ENCODE data around the gene CAMK2N1. TPM values are rescaled to one million over a fixed set of nuclear protein-coding genes. Genes with fewer than 3 reads are reported as not detected.

CAMK2N1 gene
- total and polyA plus RNA-seq, 2 experiments from 2014 or later = 0.52 to 2.9 TPM

- Mint-ChIP-seq H3K4me3 (no peak overlapping the region), H3K4me1 (peaks cover 3% of the 10 kb centered on the region), H3K9me3 (no peaks in the 10 kb centered on the region), H3K36me3 (ENCODE audit: low read depth) (peaks cover 35% of the 10 kb centered on the region), H3K27me3 (ENCODE audit: insufficient read depth, low read depth, poor library complexity) (peaks cover 4% of the 10 kb centered on the region), H3K27ac (no peak overlapping the region)
- H3K9me2 ChIP-seq (ENCODE audit: insufficient read depth) = no peaks in the 10 kb centered on the region
- H3K79me2 ChIP-seq (replicated peaks; ENCODE audit: insufficient read depth) = no peaks in the 10 kb centered on the region
- DNase-seq (ENCODE audit: low spot score) = no peak
- no peaks in the 10 kb centered on the region for H3K27me3 ChIP-seq (ENCODE audit: insufficient read depth)
- H3K4me2 ChIP-seq = no peak overlapping the region
- H3F3A ChIP-seq (replicated peaks; ENCODE audit: low read depth) = 0 out of 2 replicates have a peak, but pooled peaks cover 3% of the 10 kb centered on the region
- no peak overlapping the region for H3K4me3 ChIP-seq
- H2AFZ ChIP-seq = no peak overlapping the region
- H3K27ac ChIP-seq (ENCODE audit: low read depth) = no peak overlapping the region
- peaks cover 7% of the 10 kb centered on the region for H3K36me3 ChIP-seq (ENCODE audit: insufficient read depth)
- TF ChIP-seq ZNF114 (CRISPR knock-in tag; IDR thresholded peaks at IDR 0.05) = no peak
- TF ChIP-seq CREB1 (CRISPR knock-in tag; IDR thresholded peaks at IDR 0.05; ENCODE audit: low read depth) = no peak
- TF ChIP-seq JUNB (IDR thresholded peaks at IDR 0.05; ENCODE audit: unreplicated experiment) = no peak
- TF ChIP-seq POLR2AphosphoS5 (IDR thresholded peaks at IDR 0.05; ENCODE audit: low read depth) = no peak
- no peak for TF ChIP-seq NANOG (IDR thresholded peaks at IDR 0.05; ENCODE audit: borderline replicate concordance)
- ATAC-seq = no peak
- H3K4me1 ChIP-seq (ENCODE audit: insufficient read depth) = peaks cover 10% of the 10 kb centered on the region; the same call in 1 of the 2 replicates
- H4K20me1 ChIP-seq (replicated peaks; ENCODE audit: insufficient read depth) = no peaks in the 10 kb centered on the region
Observed at GRCh38 chr1:20498116-20498515, 12.1 kb upstream of the CAMK2N1 start.

GRCh38 chr1:20497506-20497905, 11.5 kb upstream of the CAMK2N1 start:
- no peak overlapping the region for H3K4me3 Mint-ChIP-seq
- peaks cover 7% of the 10 kb centered on the region for H3K4me1 Mint-ChIP-seq
- H3K36me3 Mint-ChIP-seq (ENCODE audit: low read depth) = peaks cover 35% of the 10 kb centered on the region
- Histone ChIP-seq H3K27ac (ENCODE audit: low read depth) (no peak overlapping the region), H3K4me2 (no peak overlapping the region), H3K4me3 (no peak overlapping the region), H3K9me2 (ENCODE audit: insufficient read depth) (no peaks in the 10 kb centered on the region), H2AFZ (no peak overlapping the region), H3K4me1 (ENCODE audit: insufficient read depth) (peaks cover 10% of the 10 kb centered on the region; the same call in 1 of the 2 replicates), H3K27me3 (ENCODE audit: insufficient read depth) (0 out of 2 replicates have a peak, but pooled peaks cover 4% of the 10 kb centered on the region), H3K36me3 (ENCODE audit: insufficient read depth) (peaks cover 7% of the 10 kb centered on the region), H3F3A (replicated peaks; ENCODE audit: low read depth) (0 out of 2 replicates have a peak, but pooled peaks cover 3% of the 10 kb centered on the region), H3K79me2 (replicated peaks; ENCODE audit: insufficient read depth) (no peaks in the 10 kb centered on the region), H4K20me1 (replicated peaks; ENCODE audit: insufficient read depth) (no peaks in the 10 kb centered on the region)
- no peak for DNase-seq (ENCODE audit: low spot score)
- H3K27ac Mint-ChIP-seq = no peak overlapping the region
- ATAC-seq = no peak
- H3K27me3 Mint-ChIP-seq (ENCODE audit: insufficient read depth, low read depth, poor library complexity) = peaks cover 4% of the 10 kb centered on the region
- no peaks in the 10 kb centered on the region for H3K9me3 Mint-ChIP-seq
- no peak for TF ChIP-seq ZNF331 (CRISPR knock-in tag; IDR thresholded peaks at IDR 0.05; ENCODE audit: low read depth)
- TF ChIP-seq NANOG (IDR thresholded peaks at IDR 0.05; ENCODE audit: borderline replicate concordance) = no peak
- TF ChIP-seq EZH2phosphoT487 (IDR thresholded peaks at IDR 0.05; ENCODE audit: unreplicated experiment) = no peak
- TF ChIP-seq ZNF114 (CRISPR knock-in tag; IDR thresholded peaks at IDR 0.05) = no peak
- no peak for TF ChIP-seq CREB1 (CRISPR knock-in tag; IDR thresholded peaks at IDR 0.05; ENCODE audit: low read depth)
- TF ChIP-seq POLR2AphosphoS5 (IDR thresholded peaks at IDR 0.05; ENCODE audit: low read depth) = no peak
- TF ChIP-seq, protein P1, sequence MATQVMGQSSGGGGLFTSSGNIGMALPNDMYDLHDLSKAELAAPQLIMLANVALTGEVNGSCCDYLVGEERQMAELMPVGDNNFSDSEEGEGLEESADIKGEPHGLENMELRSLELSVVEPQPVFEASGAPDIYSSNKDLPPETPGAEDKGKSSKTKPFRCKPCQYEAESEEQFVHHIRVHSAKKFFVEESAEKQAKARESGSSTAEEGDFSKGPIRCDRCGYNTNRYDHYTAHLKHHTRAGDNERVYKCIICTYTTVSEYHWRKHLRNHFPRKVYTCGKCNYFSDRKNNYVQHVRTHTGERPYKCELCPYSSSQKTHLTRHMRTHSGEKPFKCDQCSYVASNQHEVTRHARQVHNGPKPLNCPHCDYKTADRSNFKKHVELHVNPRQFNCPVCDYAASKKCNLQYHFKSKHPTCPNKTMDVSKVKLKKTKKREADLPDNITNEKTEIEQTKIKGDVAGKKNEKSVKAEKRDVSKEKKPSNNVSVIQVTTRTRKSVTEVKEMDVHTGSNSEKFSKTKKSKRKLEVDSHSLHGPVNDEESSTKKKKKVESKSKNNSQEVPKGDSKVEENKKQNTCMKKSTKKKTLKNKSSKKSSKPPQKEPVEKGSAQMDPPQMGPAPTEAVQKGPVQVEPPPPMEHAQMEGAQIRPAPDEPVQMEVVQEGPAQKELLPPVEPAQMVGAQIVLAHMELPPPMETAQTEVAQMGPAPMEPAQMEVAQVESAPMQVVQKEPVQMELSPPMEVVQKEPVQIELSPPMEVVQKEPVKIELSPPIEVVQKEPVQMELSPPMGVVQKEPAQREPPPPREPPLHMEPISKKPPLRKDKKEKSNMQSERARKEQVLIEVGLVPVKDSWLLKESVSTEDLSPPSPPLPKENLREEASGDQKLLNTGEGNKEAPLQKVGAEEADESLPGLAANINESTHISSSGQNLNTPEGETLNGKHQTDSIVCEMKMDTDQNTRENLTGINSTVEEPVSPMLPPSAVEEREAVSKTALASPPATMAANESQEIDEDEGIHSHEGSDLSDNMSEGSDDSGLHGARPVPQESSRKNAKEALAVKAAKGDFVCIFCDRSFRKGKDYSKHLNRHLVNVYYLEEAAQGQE (IDR thresholded peaks at IDR 0.05; ENCODE audit: unreplicated experiment) = no peak
- TF ChIP-seq, protein P2, sequence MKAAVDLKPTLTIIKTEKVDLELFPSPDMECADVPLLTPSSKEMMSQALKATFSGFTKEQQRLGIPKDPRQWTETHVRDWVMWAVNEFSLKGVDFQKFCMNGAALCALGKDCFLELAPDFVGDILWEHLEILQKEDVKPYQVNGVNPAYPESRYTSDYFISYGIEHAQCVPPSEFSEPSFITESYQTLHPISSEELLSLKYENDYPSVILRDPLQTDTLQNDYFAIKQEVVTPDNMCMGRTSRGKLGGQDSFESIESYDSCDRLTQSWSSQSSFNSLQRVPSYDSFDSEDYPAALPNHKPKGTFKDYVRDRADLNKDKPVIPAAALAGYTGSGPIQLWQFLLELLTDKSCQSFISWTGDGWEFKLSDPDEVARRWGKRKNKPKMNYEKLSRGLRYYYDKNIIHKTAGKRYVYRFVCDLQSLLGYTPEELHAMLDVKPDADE (IDR thresholded peaks at IDR 0.05) = no peak
- TF ChIP-seq JUNB (IDR thresholded peaks at IDR 0.05; ENCODE audit: unreplicated experiment) = no peak
- no peak for TF ChIP-seq EZH2 (IDR thresholded peaks at IDR 0.05; ENCODE audit: low read depth, unreplicated experiment)
- TF ChIP-seq, protein P3, sequence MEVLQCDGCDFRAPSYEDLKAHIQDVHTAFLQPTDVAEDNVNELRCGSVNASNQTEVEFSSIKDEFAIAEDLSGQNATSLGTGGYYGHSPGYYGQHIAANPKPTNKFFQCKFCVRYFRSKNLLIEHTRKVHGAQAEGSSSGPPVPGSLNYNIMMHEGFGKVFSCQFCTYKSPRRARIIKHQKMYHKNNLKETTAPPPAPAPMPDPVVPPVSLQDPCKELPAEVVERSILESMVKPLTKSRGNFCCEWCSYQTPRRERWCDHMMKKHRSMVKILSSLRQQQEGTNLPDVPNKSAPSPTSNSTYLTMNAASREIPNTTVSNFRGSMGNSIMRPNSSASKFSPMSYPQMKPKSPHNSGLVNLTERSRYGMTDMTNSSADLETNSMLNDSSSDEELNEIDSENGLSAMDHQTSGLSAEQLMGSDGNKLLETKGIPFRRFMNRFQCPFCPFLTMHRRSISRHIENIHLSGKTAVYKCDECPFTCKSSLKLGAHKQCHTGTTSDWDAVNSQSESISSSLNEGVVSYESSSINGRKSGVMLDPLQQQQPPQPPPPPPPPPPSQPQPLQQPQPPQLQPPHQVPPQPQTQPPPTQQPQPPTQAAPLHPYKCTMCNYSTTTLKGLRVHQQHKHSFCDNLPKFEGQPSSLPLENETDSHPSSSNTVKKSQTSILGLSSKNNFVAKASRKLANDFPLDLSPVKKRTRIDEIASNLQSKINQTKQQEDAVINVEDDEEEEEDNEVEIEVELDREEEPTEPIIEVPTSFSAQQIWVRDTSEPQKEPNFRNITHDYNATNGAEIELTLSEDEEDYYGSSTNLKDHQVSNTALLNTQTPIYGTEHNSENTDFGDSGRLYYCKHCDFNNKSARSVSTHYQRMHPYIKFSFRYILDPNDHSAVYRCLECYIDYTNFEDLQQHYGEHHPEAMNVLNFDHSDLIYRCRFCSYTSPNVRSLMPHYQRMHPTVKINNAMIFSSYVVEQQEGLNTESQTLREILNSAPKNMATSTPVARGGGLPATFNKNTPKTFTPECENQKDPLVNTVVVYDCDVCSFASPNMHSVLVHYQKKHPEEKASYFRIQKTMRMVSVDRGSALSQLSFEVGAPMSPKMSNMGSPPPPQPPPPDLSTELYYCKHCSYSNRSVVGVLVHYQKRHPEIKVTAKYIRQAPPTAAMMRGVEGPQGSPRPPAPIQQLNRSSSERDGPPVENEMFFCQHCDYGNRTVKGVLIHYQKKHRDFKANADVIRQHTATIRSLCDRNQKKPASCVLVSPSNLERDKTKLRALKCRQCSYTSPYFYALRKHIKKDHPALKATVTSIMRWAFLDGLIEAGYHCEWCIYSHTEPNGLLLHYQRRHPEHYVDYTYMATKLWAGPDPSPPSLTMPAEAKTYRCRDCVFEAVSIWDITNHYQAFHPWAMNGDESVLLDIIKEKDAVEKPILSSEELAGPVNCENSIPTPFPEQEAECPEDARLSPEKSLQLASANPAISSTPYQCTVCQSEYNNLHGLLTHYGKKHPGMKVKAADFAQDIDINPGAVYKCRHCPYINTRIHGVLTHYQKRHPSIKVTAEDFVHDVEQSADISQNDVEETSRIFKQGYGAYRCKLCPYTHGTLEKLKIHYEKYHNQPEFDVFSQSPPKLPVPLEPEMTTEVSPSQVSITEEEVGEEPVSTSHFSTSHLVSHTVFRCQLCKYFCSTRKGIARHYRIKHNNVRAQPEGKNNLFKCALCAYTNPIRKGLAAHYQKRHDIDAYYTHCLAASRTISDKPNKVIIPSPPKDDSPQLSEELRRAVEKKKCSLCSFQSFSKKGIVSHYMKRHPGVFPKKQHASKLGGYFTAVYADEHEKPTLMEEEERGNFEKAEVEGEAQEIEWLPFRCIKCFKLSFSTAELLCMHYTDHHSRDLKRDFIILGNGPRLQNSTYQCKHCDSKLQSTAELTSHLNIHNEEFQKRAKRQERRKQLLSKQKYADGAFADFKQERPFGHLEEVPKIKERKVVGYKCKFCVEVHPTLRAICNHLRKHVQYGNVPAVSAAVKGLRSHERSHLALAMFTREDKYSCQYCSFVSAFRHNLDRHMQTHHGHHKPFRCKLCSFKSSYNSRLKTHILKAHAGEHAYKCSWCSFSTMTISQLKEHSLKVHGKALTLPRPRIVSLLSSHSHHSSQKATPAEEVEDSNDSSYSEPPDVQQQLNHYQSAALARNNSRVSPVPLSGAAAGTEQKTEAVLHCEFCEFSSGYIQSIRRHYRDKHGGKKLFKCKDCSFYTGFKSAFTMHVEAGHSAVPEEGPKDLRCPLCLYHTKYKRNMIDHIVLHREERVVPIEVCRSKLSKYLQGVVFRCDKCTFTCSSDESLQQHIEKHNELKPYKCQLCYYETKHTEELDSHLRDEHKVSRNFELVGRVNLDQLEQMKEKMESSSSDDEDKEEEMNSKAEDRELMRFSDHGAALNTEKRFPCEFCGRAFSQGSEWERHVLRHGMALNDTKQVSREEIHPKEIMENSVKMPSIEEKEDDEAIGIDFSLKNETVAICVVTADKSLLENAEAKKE (CRISPR knock-in tag; IDR thresholded peaks at IDR 0.05) = no peak

Data from GM23338 (cell line).